HepG2 (cell line): ENCODE data around the gene STK10.

Experiments
- AGO2 ChIP-seq: fragments of 200-400 bp; formaldehyde crosslinking; optimal IDR thresholded peaks from 2 replicates; pipeline ENCODE3; 2017; ENCODE audit warnings: mild to moderate bottlenecking, low read depth, low read length, moderate library complexity
- FOXP1 ChIP-seq, 2 experiments: fragments of 450-650 bp in 1 of 2; IDR thresholded peaks; 2 replicates each; pipeline ENCODE4 v1.6.1; 2017 to 2018; ENCODE audit warnings: antibody characterized with exemption in 1 of 2
- MAFK ChIP-seq, 2 experiments: IDR thresholded peaks in 1 of 2; conservative IDR thresholded peaks in 1 of 2; 2 replicates each; pipeline ENCODE4 v1.6.1; 2011; ENCODE audit warnings: improper control_type of control experiment in 2 of 2, low read length in 2 of 2
- PCBP1 ChIP-seq: fragments of 200-400 bp; formaldehyde crosslinking; IDR thresholded peaks from 2 replicates; pipeline ENCODE4 v1.6.1; 2017; ENCODE audit warnings: mild to moderate bottlenecking, low read depth, low read length, borderline replicate concordance
- RAD21 ChIP-seq: fragments of 450-650 bp; formaldehyde crosslinking; IDR thresholded peaks from 2 replicates; pipeline ENCODE4 v1.5.0; 2020; ENCODE audit warnings: mild to moderate bottlenecking
- ZNF788 ChIP-seq: sonication (generic); formaldehyde crosslinking; IDR thresholded peaks from 2 replicates; pipeline ENCODE4 v1.5.0; 2020; ENCODE audit warnings: mild to moderate bottlenecking, missing genetic modification reagents, borderline replicate concordance
- TF ChIP-seq, protein P1 (sequence below): sonication (generic); formaldehyde crosslinking; IDR thresholded peaks from 2 replicates; pipeline ENCODE4 v1.5.0; 2020; ENCODE audit warnings: mild to moderate bottlenecking, low read depth, missing genetic modification reagents, borderline replicate concordance
- TF ChIP-seq, protein P2 (sequence below): sonication (generic); formaldehyde crosslinking; IDR thresholded peaks from 2 replicates; pipeline ENCODE4 v1.4.0; 2020; ENCODE audit warnings: missing genetic modification reagents, borderline replicate concordance

DNA sequence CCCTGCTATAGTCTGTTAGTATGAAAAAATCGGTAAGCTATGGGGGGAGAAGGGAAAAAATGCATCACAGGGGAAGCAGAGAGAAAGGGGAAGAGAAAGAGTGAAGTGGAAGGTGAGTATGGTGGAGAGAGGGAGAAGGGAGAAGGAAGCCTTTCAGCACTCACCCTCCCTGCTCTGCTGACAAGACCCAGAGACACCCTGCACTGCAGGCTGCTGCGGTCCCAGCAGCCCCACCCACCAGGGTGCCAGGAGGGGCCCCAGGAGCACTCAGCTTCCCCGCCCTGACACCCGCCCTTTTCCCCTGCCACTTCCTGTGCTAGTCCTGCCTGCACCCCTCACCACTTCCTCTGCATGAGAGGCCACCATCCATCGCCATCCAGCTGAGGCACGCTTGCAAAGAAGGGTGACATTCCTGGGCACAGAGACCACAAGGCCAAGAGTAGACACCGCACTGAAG, 12.7 kb downstream of the STK10 start:
- TF ChIP-seq RAD21 (CRISPR knock-in tag) (no peak), FOXP1 (IDR thresholded peaks at IDR 0.05) (no peak), FOXP1 (CRISPR knock-in tag; IDR thresholded peaks at IDR 0.05) (no peak), ZNF788 (CRISPR knock-in tag) (no peak), AGO2 (no peak), PCBP1 (no peak), MAFK (conservative IDR thresholded peaks at IDR 0.05 in 1 of 2, IDR thresholded peaks at IDR 0.05 in 1 of 2; ENCODE audit: low read length in 2 of 2) (no peak)
- TF ChIP-seq, protein P1, sequence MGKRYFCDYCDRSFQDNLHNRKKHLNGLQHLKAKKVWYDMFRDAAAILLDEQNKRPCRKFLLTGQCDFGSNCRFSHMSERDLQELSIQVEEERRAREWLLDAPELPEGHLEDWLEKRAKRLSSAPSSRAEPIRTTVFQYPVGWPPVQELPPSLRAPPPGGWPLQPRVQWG (CRISPR knock-in tag) = no peak
- TF ChIP-seq, protein P2, sequence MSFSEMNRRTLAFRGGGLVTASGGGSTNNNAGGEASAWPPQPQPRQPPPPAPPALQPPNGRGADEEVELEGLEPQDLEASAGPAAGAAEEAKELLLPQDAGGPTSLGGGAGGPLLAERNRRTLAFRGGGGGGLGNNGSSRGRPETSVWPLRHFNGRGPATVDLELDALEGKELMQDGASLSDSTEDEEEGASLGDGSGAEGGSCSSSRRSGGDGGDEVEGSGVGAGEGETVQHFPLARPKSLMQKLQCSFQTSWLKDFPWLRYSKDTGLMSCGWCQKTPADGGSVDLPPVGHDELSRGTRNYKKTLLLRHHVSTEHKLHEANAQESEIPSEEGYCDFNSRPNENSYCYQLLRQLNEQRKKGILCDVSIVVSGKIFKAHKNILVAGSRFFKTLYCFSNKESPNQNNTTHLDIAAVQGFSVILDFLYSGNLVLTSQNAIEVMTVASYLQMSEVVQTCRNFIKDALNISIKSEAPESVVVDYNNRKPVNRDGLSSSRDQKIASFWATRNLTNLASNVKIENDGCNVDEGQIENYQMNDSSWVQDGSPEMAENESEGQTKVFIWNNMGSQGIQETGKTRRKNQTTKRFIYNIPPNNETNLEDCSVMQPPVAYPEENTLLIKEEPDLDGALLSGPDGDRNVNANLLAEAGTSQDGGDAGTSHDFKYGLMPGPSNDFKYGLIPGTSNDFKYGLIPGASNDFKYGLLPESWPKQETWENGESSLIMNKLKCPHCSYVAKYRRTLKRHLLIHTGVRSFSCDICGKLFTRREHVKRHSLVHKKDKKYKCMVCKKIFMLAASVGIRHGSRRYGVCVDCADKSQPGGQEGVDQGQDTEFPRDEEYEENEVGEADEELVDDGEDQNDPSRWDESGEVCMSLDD = no peak
